NCI-H1436 treated with DMSO at 0.1 percent for 48 hours (cell line): ENCODE results near the gene ABHD14A.

Source experiments
- DNase-seq: peaks from one replicate; lab custom pipeline; 2025; lab: John Stamatoyannopoulos, UW

Gene ABHD14A

DNA sequence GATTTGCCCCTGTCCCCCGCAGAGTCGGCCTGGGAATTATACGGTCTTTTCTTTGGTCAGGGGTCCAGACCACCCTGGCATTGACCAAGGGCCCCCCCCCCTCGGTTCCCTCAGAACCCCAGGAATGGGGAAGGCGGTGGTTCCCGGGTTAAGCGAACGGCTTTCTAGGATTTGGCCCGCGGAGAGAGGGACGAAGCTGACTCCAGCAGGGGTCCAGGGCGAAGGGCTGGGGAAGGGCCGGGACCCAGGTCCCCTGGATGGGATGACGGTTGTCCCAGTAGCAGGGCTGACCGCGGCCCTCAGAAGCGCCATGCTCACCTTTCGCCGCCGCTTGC lies 33.4 kb upstream of the ABHD14A start:
- DNase-seq = no peak

DNA sequence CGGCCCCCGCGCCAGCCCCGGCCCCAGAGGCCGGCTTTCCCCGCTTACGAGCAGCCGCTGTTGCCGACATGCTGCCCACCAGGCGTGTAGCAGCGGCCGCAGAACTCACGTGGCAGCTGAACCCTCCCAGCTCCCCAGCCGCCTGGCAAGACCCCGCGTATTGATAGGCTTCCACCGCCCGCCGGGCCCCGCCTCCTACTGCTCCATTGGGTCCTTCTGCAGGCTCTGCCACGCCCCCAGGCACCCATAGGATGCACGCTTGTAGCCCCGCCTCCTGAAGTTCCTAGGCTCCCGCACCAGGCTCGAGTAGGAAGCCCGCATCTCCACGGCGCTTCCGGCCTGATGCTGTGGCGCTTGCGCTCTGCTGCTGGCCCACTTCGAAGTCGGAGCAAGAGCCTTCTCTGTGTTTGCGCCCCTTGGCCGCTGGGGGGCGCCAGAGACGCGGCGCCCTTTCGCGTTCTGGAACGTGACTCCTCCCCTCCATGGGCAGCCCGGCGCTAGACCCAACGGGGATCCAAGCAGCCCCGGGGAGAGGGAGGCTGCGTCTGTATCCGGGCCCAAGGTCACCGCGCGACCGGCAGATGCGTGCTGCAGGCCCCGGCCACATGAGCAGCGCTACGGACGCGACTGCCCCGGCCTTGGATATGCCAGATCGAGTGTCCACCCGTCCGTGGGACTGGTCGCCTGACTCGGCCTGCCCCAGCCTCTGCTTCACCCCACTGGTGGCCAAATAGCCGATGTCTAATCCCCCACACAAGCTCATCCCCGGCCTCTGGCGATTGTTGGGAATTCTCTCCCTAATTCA lies 32.9 kb upstream of the ABHD14A start, which contains the start of the genes PARP3 and RRP9:
PARP3 (plus strand) TSS at position 566 of the 805 bp plus-strand sequence. CDS start 993 bp downstream, outside the sequence.
RRP9 (minus strand) TSS at position 107 of the 805 bp plus-strand sequence; CDS start at position 70, 37 bp downstream.
- peak; percentile 94 for DNase-seq

DNA sequence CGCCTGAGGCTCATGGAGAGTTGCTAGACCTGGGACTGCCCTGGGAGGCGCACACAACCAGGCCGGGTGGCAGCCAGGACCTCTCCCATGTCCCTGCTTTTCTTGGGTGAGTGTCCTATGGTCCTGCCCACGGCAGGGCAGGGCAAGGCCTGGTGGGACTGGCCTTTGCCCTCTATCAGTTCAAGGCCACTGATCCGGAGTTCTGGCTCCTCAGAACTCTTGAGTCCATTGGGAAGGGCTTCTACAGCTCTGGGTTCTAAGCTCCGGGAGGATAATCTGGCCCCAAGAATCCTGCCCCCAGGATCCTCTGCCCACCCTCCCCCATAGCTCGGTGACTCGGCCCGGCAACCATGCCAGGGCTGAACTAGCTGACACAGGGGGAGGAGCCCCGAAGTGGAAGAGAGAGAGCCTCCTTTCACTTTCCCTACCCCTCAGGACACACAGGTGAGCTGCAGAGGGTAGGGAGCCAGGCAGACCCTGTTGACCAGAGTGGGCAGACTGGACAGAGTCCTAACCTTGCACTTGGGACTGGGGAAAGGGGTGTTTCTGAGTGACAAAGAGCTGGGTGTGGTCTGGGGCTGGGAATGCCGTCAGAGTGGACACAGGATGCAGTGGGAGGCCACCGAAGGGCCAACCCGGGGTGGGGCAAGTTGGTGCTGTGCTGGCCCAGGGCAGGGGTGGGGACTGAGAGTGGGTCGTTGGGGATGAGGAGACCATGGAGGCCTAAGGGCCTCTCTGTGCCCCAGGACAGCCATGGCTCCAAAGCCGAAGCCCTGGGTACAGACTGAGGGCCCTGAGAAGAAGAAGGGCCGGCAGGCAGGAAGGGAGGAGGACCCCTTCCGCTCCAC lies 32.0 kb upstream of the ABHD14A start:
- no peak for DNase-seq

DNA sequence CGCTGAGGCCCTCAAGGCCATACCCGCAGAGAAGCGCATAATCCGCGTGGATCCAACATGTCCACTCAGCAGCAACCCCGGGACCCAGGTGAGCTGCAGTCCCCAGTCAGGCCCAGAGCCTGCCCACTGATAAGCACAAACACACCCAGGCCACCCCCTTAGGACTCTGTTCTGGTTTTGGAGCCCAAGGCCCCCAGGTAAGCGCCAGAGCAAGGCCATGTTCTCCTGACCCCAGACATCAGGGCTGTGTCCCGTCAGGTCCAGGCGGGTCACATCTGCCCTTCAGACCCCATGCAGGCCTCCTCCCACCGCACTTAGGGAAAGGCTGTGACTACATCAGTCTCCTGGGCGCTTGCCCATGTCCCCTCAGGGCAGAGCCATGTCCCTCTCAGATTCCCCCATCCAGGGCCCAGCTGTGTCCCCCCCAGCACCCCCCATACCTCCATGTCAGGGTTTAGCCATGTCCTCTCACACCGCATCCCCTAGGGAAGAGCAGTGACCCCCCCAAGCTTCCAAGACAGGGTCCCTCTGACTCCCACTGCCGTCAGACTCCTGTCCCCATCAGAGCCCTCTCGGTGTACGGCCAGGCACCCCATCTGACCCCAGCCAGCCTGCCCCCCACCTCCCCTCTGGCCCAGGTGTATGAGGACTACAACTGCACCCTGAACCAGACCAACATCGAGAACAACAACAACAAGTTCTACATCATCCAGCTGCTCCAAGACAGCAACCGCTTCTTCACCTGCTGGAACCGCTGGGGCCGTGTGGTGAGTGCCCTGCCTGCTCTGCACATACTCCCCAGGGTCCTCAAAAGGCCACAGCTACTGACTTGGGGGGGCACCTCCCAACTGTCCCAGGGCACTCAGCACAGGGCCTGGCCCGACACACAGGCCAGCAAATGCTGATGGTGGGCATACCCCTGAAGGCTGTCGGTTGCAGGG lies 31.1 kb upstream of the ABHD14A start:
- DNase-seq = no peak

DNA sequence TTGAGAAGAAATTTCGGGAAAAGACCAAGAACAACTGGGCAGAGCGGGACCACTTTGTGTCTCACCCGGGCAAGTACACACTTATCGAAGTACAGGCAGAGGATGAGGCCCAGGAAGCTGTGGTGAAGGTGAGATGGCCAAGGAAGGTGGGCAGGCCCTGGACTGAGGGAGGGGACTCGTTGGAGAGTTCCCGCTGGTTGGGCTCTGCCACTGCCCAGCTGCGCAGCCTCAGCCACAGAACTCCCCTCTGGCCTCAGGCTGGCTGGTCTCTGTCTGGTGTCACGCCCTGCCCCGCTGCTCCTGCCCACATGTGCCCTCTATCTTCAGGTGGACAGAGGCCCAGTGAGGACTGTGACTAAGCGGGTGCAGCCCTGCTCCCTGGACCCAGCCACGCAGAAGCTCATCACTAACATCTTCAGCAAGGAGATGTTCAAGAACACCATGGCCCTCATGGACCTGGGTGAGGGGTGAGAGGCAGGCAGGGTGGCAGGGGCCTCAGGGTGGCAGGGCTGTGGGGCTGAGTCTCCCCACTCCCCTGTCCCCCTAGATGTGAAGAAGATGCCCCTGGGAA lies 30.3 kb upstream of the ABHD14A start:
- DNase-seq = no peak

DNA sequence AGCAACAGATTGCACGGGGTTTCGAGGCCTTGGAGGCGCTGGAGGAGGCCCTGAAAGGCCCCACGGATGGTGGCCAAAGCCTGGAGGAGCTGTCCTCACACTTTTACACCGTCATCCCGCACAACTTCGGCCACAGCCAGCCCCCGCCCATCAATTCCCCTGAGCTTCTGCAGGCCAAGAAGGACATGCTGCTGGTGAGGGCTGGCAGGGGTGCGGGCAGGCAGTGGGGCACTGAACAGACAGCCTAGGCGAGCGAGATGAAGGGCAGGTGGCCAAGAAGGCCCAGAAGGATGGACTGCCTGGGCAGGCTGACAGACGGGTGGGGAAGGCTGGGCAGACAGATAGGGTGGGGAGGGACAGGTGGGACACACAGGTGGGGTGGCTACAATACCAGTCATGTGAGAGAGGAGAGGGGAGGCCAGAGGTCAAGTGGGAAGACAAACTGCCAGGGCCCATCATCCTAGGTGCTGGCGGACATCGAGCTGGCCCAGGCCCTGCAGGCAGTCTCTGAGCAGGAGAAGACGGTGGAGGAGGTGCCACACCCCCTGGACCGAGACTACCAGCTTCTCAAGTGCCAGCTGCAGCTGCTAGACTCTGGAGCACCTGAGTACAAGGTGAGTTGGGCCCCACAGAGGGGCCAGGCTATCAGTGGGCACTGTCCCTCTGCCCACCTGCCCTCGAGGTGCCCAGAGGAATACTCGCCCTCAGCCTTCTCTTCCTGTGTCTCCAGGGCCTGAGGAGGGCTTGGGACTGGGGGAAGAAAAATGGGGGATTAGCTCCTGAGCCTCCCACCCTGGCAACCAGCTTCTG lies 29.6 kb upstream of the ABHD14A start:
- no peak for DNase-seq

DNA sequence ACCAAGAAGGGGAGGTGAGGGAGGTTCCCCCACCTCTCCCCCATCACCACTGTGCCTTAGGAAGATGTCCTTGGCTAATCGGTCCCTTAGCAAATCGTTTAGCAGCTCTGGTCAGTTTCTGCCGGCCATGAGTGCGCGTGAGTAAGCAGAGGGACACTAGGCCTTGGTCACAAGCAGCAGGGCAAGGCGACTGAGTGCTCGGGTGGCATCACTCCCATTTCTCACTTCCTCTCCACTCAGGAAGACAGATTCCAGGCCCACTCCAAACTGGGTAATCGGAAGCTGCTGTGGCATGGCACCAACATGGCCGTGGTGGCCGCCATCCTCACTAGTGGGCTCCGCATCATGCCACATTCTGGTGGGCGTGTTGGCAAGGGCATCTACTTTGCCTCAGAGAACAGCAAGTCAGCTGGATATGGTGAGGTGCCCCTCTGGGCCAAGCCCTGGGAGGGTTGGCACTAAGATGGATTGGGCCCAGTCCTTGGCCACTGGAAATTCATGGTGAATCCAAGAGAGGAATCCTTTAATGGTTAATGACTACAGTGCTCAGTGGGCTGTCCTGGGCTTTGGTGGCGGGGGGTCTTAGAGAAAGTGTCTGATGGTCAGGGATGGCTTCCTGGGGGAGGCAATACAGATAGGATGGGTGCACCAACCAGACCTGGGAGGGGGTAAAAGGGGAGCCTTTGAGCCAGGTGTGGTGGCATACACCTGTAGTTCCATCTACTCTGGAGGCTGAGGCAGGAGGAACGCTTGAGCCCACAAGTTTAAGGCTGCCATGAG lies 28.7 kb upstream of the ABHD14A start:
- no peak for DNase-seq

DNA sequence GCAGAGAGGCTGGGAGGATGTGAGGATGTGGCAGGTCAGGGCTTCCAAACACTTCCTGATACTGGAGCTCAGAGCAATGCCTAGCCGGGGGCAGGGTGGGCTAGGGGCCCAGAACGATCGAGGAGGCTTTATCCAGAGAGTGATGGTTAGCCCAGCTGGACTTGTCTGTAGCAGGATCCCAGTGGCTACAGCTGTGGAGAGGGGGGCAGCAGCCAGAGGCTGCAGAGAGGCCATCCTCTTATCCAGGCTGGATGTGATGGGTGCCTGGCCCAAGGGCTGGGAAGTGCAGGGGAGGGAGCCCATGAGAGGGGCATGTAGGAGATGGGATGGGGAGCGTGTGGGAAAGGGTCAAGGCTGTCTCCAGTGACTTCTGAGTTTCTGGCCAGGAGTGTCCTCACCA lies 28.1 kb upstream of the ABHD14A start:
- no peak for DNase-seq

DNA sequence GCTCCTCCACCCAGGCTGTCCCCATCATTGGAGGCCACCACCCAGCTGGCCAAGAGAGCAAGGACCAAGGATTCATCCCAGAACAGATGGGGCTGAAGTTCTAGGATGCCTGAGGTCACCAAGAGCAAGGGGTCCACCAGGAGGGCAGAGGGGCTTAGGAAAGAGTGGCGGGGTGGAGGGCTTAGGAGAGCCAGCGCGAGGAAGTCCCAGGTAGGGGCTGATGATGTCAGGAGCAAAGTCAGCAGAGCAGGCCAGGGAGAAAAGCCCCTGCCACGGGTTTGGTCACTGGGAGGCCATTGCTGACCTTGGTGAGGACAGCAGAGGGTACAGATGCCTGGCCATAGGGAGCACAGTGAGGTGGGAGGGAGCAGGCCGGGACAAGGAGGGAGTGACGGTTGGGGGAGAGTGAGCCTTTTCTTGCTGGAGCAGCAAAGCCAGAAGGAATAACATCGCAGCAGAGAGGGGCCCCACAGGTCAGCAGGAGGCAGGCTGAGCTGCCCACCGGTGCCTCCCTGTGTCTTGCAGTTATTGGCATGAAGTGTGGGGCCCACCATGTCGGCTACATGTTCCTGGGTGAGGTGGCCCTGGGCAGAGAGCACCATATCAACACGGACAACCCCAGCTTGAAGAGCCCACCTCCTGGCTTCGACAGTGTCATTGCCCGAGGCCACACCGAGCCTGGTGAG lies 27.5 kb upstream of the ABHD14A start:
- no peak for DNase-seq

DNA sequence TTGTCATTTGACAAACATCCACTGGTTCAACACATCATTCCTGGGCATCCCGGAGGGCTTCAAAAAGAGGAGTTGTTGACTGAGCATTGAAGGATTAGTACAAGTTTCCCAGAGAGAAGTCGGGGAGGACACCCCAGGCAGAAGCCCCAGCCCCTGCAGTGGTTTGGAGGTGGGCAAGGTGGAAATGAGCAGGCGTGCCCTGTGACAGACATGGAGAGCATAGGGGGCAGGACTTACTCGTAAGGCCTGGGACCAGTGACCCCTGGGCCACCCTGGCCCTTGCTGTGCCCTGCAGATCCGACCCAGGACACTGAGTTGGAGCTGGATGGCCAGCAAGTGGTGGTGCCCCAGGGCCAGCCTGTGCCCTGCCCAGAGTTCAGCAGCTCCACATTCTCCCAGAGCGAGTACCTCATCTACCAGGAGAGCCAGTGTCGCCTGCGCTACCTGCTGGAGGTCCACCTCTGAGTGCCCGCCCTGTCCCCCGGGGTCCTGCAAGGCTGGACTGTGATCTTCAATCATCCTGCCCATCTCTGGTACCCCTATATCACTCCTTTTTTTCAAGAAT lies 26.8 kb upstream of the ABHD14A start:
- no peak for DNase-seq

DNA sequence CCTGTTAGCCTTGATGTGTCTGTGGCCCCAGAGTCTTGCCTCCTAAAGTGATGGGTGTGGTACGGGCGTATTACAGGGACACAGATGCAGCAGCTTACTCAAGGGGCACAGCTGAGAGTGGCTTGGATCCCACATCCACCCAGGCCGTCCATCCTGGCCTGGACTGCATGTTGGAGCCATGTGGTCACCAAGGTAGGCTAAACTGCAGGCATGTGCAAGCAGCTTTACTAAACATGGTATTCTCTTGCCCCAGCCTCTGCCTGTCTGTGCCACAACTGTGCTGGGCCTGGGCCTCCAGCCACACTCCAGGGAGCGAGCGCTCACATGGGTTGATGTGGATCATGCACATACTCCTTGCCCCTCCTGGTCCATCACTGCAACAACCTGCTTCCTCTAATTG lies 25.7 kb upstream of the ABHD14A start:
- DNase-seq = no peak

DNA sequence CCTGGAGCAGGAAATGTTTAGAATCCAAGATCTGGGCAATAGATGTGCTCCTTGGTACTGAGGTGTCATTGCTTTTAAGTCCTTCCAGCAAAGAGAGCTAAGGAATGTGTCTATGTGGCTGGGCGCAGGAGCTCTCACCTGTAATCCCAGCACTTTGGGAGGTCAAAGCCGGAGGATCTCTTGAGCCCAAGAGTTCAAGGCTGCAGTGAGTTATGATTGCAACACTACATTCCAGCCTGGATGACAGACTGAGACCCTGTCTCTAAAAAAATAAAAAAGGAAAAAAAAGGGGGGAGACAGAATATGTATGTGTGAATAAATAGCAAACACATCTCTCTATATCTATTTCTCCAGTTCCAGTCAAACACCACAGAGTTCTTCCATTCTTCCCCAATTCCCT lies 24.0 kb upstream of the ABHD14A start:
- DNase-seq = no peak

DNA sequence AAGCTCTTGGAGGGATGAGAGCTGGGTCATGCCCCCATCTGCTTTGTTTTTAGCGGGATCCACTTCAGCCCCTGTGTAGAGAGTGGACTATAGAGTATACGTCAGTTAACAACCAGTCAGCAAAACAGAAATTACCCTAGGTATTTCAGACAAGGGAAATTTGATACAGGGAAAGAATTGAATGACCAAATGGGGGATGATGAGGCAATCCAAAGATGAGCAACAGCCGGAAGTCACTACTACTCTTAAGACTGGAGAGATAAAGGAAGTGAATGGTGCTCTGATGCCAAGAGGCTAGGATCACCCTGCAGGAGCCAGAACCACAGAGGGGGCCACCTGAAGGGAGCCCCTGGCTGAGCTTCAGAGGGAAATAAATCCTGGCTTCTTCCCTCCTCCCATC lies 21.4 kb upstream of the ABHD14A start:
- DNase-seq = no peak

DNA sequence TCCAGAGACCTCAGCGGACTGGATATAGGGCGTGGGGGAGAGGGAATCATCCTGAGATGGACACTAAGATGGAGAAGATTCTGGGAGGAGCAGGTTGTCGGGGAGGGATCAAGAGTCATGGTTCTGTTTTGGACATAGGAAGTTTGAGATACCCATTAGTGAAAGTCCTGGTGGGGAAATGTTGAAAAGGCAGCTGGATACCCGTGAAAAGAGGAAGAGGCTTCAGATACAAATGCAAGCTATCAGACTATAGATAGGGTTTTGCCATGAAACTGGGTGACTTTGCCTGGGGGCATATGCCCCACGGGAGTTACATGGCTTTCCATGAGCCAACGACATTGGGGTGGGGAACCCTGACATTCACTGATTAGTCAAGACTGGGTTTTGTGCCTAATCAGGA lies 20.8 kb upstream of the ABHD14A start:
- no peak for DNase-seq

DNA sequence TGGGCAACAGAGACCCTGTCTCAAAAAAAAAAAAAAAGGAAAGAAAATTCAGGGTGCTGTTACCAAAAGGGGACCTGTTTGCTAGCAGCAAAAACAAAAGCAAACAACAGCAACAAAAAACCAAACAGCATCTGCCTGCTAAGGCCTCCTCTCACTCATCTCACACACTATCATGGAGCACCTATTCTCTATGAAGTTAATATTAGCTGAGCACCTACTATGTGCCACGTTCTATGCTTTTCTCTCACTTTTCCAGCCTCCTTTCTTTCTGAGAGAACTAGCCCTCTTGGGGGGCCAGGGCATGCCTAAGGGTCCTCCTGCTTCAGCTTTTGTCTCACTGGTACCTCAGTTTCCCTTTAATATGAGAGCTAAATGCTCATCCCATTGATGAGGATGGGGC lies 20.2 kb upstream of the ABHD14A start:
- no peak for DNase-seq

DNA sequence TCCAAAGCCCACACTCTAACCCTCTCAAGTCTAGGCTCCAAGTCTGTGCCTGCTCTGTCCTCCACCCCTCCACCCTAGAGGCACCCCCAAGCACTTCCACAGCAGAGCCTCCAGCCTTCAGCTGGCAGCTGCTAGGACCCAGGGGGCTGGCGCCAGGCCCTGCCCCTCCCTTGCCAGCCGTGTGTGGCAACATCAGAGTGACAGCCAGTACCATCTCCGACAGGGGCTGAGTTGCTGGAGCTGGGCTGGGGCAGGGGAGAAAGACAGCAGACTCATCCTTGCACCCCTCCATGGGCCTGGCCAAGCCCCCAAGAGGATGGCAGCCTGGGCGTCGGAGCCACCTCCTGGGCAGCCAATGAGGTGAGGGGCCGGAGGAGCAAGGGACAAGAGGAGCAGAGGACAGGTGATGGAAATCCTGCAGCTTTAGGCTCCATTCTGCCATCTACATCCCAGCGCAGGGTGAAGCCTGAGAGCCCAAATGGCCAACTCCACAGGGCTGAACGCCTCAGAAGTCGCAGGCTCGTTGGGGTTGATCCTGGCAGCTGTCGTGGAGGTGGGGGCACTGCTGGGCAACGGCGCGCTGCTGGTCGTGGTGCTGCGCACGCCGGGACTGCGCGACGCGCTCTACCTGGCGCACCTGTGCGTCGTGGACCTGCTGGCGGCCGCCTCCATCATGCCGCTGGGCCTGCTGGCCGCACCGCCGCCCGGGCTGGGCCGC lies 19.5 kb upstream of the ABHD14A start, which contains the start of gene GPR62:
GPR62 (plus strand) TSS at position 207 of the 718 bp plus-strand sequence; CDS start at position 479, 272 bp downstream.
- DNase-seq = no peak

DNA sequence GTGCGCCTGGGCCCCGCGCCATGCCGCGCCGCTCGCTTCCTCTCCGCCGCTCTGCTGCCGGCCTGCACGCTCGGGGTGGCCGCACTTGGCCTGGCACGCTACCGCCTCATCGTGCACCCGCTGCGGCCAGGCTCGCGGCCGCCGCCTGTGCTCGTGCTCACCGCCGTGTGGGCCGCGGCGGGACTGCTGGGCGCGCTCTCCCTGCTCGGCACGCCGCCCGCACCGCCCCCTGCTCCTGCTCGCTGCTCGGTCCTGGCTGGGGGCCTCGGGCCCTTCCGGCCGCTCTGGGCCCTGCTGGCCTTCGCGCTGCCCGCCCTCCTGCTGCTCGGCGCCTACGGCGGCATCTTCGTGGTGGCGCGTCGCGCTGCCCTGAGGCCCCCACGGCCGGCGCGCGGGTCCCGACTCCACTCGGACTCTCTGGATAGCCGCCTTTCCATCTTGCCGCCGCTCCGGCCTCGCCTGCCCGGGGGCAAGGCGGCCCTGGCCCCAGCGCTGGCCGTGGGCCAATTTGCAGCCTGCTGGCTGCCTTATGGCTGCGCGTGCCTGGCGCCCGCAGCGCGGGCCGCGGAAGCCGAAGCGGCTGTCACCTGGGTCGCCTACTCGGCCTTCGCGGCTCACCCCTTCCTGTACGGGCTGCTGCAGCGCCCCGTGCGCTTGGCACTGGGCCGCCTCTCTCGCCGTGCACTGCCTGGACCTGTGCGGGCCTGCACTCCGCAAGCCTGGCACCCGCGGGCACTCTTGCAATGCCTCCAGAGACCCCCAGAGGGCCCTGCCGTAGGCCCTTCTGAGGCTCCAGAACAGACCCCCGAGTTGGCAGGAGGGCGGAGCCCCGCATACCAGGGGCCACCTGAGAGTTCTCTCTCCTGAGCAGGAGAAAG lies 18.7 kb upstream of the ABHD14A start:
- no peak for DNase-seq
